Osteoblast (primary cell): ENCODE results near the gene KPNA4. TPM values are rescaled to one million over a fixed set of nuclear protein-coding genes. Genes with fewer than 3 reads are reported as not detected.

Experiments
- DNase-seq: peaks from one replicate; pipeline ENCODE4 v3.0.0; 2011; ENCODE audit warnings: low spot score, mixed read lengths; ENCODE audit not compliant: insufficient read length; ENCODE audit errors: missing footprints
- H2AFZ ChIP-seq: 2 replicates; pipeline ENCODE4 v1.6.0; 2011; ENCODE audit warnings: mild to moderate bottlenecking, low read length
- H3K27ac ChIP-seq: 2 replicates; pipeline ENCODE4 v1.5.1; 2011; ENCODE audit warnings: mild to moderate bottlenecking, low read depth, low read length, moderate library complexity
- H3K27me3 ChIP-seq: 2 replicates; pipeline ENCODE4 v1.6.0; 2012; ENCODE audit warnings: mild to moderate bottlenecking, control low read depth, inconsistent platforms, low read length, moderate library complexity; ENCODE audit not compliant: insufficient read depth
- H3K36me3 ChIP-seq: 2 replicates; pipeline ENCODE4 v1.5.1; 2011; ENCODE audit warnings: mild to moderate bottlenecking, low read length, control low read depth, moderate library complexity; ENCODE audit not compliant: insufficient read depth
- H3K4me1 ChIP-seq: 2 replicates; pipeline ENCODE4 v1.5.1; 2011; ENCODE audit warnings: mild to moderate bottlenecking, low read length, control low read depth, moderate library complexity; ENCODE audit not compliant: insufficient read depth
- H3K4me2 ChIP-seq: 2 replicates; pipeline ENCODE4 v1.6.0; 2011; ENCODE audit warnings: mild to moderate bottlenecking, low read length; ENCODE audit not compliant: insufficient read depth
- H3K4me3 ChIP-seq: fragments of 200-600 bp; sonication (generic); 3 replicates; pipeline ENCODE4 v1.5.1; 2012; ENCODE audit warnings: mild to moderate bottlenecking, low read length, inconsistent platforms; ENCODE audit not compliant: insufficient read depth
- H3K79me2 ChIP-seq: 2 replicates; pipeline ENCODE4 v1.6.0; 2012; ENCODE audit warnings: mild to moderate bottlenecking, low read length, control low read depth, inconsistent platforms; ENCODE audit not compliant: insufficient read depth
- H3K9me3 ChIP-seq: 2 replicates; pipeline ENCODE4 v1.5.1; 2011; ENCODE audit warnings: low read depth, low read length, control low read depth
- H4K20me1 ChIP-seq: 2 replicates; pipeline ENCODE4 v1.6.0; 2012; ENCODE audit warnings: mild to moderate bottlenecking, low read length, control low read depth; ENCODE audit not compliant: insufficient read depth
- total RNA-seq: library from RNA; depleted of rRNA; stranded (reverse); fragments of >200 nt; gene quantifications from 2 replicates; pipeline ENCODE4 v1.2.3, GENCODE V29; 2012
- TF ChIP-seq, protein P1 (sequence below): IDR thresholded peaks from 2 replicates; pipeline ENCODE4 v1.5.1; 2011; ENCODE audit warnings: mild to moderate bottlenecking, low read depth, low read length, moderate library complexity; ENCODE audit errors: extremely low read depth

KPNA4 gene
- total RNA-seq, 1 donor: 40.9 TPM

DNA sequence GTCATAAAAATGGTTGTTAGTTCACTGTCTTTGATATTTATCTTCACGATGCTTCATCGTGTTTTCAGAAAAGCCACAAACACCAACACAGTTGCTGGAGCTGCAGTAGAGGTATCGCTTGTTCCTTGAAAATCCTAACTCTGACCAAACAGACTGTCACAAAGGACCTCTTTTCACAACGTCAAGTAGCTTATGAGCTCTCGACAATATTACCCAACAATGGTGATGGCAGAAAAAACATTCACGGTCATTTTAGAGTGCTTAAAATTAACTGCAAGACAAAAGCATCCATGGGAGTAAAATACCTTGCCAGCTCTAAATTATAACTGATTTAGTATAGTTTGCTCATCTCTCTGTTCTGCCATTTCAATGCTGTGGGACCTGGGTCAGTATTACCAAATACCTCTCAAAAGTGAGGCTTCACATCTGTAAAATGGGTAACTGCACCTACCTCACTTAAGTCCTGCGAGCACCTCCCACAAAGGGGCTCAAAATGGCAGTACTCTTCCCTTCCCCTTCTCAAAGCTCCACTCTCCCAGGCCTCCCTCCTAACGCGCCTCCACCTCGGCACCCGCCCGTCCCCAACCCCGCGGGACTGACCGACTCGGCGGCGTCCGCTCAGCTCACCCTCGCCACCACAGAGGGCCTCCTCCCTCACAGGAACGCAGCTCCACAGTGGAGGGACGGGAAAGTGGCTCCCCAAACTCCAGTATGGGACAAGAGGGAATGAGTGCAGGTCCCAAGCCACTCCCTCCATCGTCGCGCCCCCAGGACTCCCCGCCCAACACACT lies 116.3 kb downstream of the KPNA4 start:
- peaks cover 16% of the 10 kb centered on the region for H3K36me3 ChIP-seq
- peak overlapping the region; percentile 75 for H3K4me3 ChIP-seq
- peak overlapping the region; percentile 89 for H3K27ac ChIP-seq
- DNase-seq: no peak
- no peaks in the 10 kb centered on the region for H3K27me3 ChIP-seq
- TF ChIP-seq, protein P1, sequence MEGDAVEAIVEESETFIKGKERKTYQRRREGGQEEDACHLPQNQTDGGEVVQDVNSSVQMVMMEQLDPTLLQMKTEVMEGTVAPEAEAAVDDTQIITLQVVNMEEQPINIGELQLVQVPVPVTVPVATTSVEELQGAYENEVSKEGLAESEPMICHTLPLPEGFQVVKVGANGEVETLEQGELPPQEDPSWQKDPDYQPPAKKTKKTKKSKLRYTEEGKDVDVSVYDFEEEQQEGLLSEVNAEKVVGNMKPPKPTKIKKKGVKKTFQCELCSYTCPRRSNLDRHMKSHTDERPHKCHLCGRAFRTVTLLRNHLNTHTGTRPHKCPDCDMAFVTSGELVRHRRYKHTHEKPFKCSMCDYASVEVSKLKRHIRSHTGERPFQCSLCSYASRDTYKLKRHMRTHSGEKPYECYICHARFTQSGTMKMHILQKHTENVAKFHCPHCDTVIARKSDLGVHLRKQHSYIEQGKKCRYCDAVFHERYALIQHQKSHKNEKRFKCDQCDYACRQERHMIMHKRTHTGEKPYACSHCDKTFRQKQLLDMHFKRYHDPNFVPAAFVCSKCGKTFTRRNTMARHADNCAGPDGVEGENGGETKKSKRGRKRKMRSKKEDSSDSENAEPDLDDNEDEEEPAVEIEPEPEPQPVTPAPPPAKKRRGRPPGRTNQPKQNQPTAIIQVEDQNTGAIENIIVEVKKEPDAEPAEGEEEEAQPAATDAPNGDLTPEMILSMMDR: no peak
- peaks cover 54% of the 10 kb centered on the region for H3K79me2 ChIP-seq
- peaks cover 37% of the 10 kb centered on the region for H3K4me1 ChIP-seq
- no peaks in the 10 kb centered on the region for H3K9me3 ChIP-seq
- H3K4me2 ChIP-seq: peak overlapping the region; percentile 86
- H4K20me1 ChIP-seq: no peaks in the 10 kb centered on the region
- peak overlapping the region; percentile 97 for H2AFZ ChIP-seq

DNA sequence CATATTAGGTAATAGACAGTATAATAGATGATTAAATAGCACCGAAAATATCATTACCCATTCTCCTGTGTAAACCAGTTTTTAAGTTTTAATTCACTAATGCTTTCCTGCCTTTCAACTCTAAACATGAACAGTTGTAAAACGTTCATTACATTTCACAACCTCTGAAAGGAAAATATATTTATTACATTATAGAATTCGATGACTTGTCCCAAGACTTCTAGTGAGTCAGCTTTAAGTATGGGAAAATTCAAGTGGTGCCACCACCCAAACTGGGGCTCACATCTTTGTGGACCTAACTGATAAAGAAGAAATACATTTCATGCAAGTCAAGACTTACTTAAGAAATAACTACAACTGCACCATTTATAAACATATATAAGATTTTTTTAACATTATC lies 117.8 kb downstream of the KPNA4 start:
- H3K4me3 ChIP-seq: peak overlapping the region; percentile 75
- peak overlapping the region; percentile 89 for H3K27ac ChIP-seq
- no peaks in the 10 kb centered on the region for H3K27me3 ChIP-seq
- peak; percentile 79 for DNase-seq
- peaks cover 16% of the 10 kb centered on the region for H3K36me3 ChIP-seq
- TF ChIP-seq, protein P1: no peak
- H3K4me1 ChIP-seq: peaks cover 37% of the 10 kb centered on the region
- peaks cover 68% of the 10 kb centered on the region for H3K79me2 ChIP-seq
- peak overlapping the region; percentile 86 for H3K4me2 ChIP-seq
- H4K20me1 ChIP-seq: no peaks in the 10 kb centered on the region
- H3K9me3 ChIP-seq: no peaks in the 10 kb centered on the region
- no peak overlapping the region for H2AFZ ChIP-seq

DNA sequence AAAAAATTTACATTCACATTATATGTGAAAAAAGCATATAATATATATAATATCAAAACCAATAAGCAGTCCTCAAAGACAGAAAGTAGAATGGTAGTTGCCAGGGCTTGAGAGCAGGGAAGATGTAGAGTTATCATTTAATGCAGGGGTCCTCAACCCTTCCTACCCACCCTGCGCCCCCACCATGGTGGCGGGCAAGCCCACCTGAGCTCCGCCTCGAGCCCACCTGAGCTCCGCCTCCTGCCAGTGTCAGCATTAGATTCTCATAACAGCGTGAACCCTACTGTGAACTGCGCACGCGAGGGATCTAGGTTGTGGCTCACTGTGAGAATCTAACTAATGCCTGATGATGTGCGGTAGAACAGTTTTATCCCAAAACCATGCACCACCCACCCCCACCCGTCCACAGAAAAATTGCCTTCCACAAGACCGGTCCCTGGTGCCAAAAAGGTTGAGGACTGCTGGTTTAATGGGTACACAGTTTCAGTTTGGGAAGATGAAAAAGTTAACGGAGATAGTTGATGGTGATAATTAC lies 118.8 kb downstream of the KPNA4 start:
- no peak overlapping the region for H2AFZ ChIP-seq
- H3K27me3 ChIP-seq: no peaks in the 10 kb centered on the region
- peaks cover 42% of the 10 kb centered on the region for H3K4me1 ChIP-seq
- H3K4me3 ChIP-seq: no peak overlapping the region
- peak overlapping the region; percentile 86 for H3K4me2 ChIP-seq
- no peaks in the 10 kb centered on the region for H3K9me3 ChIP-seq
- H3K27ac ChIP-seq: peak overlapping the region; percentile 89
- peaks cover 16% of the 10 kb centered on the region for H3K36me3 ChIP-seq
- peaks cover 72% of the 10 kb centered on the region for H3K79me2 ChIP-seq
- no peak for DNase-seq
- no peaks in the 10 kb centered on the region for H4K20me1 ChIP-seq
- TF ChIP-seq, protein P1: no peak

DNA sequence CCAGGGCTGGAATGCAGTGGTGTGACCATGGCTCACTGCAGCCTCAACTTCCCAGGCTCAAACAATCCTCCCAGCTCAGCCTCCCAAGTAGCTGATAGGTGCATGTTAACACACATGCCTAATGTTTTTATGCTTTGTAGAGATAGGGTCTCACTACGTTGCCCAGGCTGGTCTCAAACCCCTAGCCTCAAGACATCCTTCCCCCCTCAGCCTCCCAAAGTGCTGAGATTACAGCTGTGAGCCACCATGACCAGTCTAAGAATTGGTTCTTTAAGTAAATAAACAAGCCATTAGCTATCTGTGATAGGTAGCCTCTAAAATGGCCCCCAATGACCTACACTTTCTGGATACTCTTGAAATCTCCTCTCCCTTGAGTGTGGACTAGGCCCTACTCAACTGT lies 119.5 kb downstream of the KPNA4 start:
- Histone ChIP-seq H3K9me3 (no peaks in the 10 kb centered on the region), H3K27me3 (no peaks in the 10 kb centered on the region), H3K36me3 (peaks cover 16% of the 10 kb centered on the region), H3K79me2 (peaks cover 78% of the 10 kb centered on the region), H3K4me1 (peaks cover 39% of the 10 kb centered on the region), H4K20me1 (peaks cover 3% of the 10 kb centered on the region), H2AFZ (no peak overlapping the region), H3K4me2 (peak overlapping the region; percentile 15), H3K27ac (no peak overlapping the region), H3K4me3 (no peak overlapping the region)
- DNase-seq: no peak
- TF ChIP-seq, protein P1: no peak
